GM18505 (cell line): ENCODE measurements around the gene TMEM151A.

Source experiments
- ATAC-seq: cut with Tn5 transposase; IDR thresholded peaks from one replicate; pipeline ENCODE4 v1.9.1; 2021; ENCODE audit not compliant: unreplicated experiment
- POLR2A ChIP-seq: IDR thresholded peaks from 4 replicates; pipeline ENCODE4 v1.6.1; 2011; ENCODE audit warnings: borderline replicate concordance; ENCODE audit not compliant: insufficient read depth, insufficient read length; ENCODE audit errors: extremely low read depth

The TMEM151A gene

GRCh38 chr11:66283461-66284105 lies 8.1 kb upstream of the TMEM151A start:
- TF ChIP-seq POLR2A = no peak
- ATAC-seq = no peak

GRCh38 chr11:66284526-66285078 lies 7.1 kb upstream of the TMEM151A start:
- no peak for ATAC-seq
- no peak for TF ChIP-seq POLR2A

GRCh38 chr11:66285250-66285947 lies 6.3 kb upstream of the TMEM151A start:
- ATAC-seq = no peak
- TF ChIP-seq POLR2A = no peak

GRCh38 chr11:66286699-66287098 lies 5.0 kb upstream of the TMEM151A start:
- no peak for TF ChIP-seq POLR2A
- no peak for ATAC-seq

GRCh38 chr11:66287211-66287888 lies 4.3 kb upstream of the TMEM151A start:
- TF ChIP-seq POLR2A = no peak
- ATAC-seq = no peak

- no peak for ATAC-seq
- TF ChIP-seq POLR2A = no peak
Observed at GRCh38 chr11:66287889-66288670, 3.6 kb upstream of the TMEM151A start.

- peak; percentile 86 for ATAC-seq
Observed at GRCh38 chr11:66288671-66289547, 2.8 kb upstream of the TMEM151A start, which contains the start of gene YIF1A. TSS of gene YIF1A (minus strand) at chr11:66289143. CDS start at chr11:66288985, 158 bp downstream.

GRCh38 chr11:66289548-66290329 lies 2.0 kb upstream of the TMEM151A start:
- peak; percentile 26 for ATAC-seq
- TF ChIP-seq POLR2A = no peak

More at GRCh38 chr11:66288671-66289547, 2.8 kb upstream of the TMEM151A start, which contains the start of gene YIF1A:
- TF ChIP-seq POLR2A = peak; percentile 87

- no peak for ATAC-seq
- no peak for TF ChIP-seq POLR2A
Observed at GRCh38 chr11:66290330-66290621, 1.4 kb upstream of the TMEM151A start.

GRCh38 chr11:66291303-66291705 lies 390 bp upstream of the TMEM151A start:
- ATAC-seq = no peak
- TF ChIP-seq POLR2A = no peak

- TF ChIP-seq POLR2A = no peak
- no peak for ATAC-seq
Observed at GRCh38 chr11:66292543-66293332, 1.0 kb downstream of the TMEM151A start.
